Measurements from ENCODE around the gene WFDC2. TPM values are rescaled to one million over a fixed set of nuclear protein-coding genes. Genes with fewer than 3 reads are reported as not detected.

The WFDC2 gene
- total RNA-seq, 2 experiments from 2014 or later, result 0.83 to 1.0 TPM

GRCh38 chr20:45452772-45453691, 16.5 kb upstream of the WFDC2 start:
- H3K36me3 Mint-ChIP-seq (ENCODE audit: low read depth), result peaks cover 2% of the 10 kb centered on the region
- H3K27me3 Mint-ChIP-seq (ENCODE audit: low read depth), result no peaks in the 10 kb centered on the region
- H3K27ac Mint-ChIP-seq, result no peak overlapping the region
- CTCF ChIA-PET, result interaction anchor here (0.6 to 6.2 kb wide), 12 partner anchors 10 to 318 kb away, joined by 3 to 64 read pairs (median 4); partner anchors contain the start of gene SYS1
- H3K9me3 Mint-ChIP-seq, result no peaks in the 10 kb centered on the region
- intact Hi-C loops (cut with micrococcal nuclease), result no loop called here
- DNase-seq, result no peak
- H3K4me1 Mint-ChIP-seq (ENCODE audit: low read depth), result no peaks in the 10 kb centered on the region
- no peak overlapping the region for H3K4me3 Mint-ChIP-seq

- no peaks in the 10 kb centered on the region for H3K27me3 Mint-ChIP-seq (ENCODE audit: low read depth)
- peak; percentile 74 for DNase-seq
- CTCF ChIA-PET, result interaction anchor here (0.8 to 5.1 kb wide), 4 partner anchors 9 to 314 kb away, joined by 3 to 31 read pairs (median 7); no protein-coding TSS in a partner anchor
- H3K36me3 Mint-ChIP-seq (ENCODE audit: low read depth), result no peaks in the 10 kb centered on the region
- no peaks in the 10 kb centered on the region for H3K4me1 Mint-ChIP-seq (ENCODE audit: low read depth)
- H3K9me3 Mint-ChIP-seq, result no peaks in the 10 kb centered on the region
- no peak overlapping the region for H3K27ac Mint-ChIP-seq
- no peak overlapping the region for H3K4me3 Mint-ChIP-seq
- intact Hi-C loops (cut with micrococcal nuclease), result loop anchor here (1.0 kb wide), 1 partner anchor 315 kb away; no protein-coding TSS in a partner anchor
These were observed 12.9 kb upstream of the WFDC2 start for GRCh38 chr20:45456632-45457031.

DNA sequence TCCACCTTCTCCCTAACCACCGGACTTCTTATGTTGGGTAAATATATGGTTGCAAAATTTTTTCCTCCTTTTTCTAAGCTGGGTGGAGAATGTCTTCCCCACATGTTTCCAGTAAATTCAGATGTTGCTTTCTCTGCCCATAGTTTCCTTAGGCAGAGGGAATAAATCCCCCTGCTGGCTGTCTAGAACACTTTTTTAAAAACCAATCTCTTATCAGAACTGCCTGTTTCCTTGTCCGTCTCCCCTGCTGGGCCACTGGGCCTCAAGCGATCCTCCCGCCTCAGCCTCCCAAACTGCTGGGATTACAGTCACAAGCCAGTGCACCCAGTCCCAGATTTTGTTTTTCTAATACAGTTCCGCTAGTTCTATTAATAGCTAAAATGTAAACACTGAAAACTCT, 9.9 kb upstream of the WFDC2 start:
- Mint-ChIP-seq H3K4me1 (ENCODE audit: low read depth) (no peaks in the 10 kb centered on the region), H3K27ac (no peak overlapping the region), H3K36me3 (ENCODE audit: low read depth) (no peaks in the 10 kb centered on the region), H3K9me3 (no peaks in the 10 kb centered on the region), H3K27me3 (ENCODE audit: low read depth) (no peaks in the 10 kb centered on the region), H3K4me3 (no peak overlapping the region)
- intact Hi-C loops (cut with micrococcal nuclease), result no loop called here
- CTCF ChIA-PET, result interaction anchor here (0.6 to 1.8 kb wide), 6 partner anchors 14 to 312 kb away, joined by 3 to 6 read pairs (median 4); partner anchors contain the start of gene SYS1
- DNase-seq, result no peak

- H3K9me3 Mint-ChIP-seq, result no peaks in the 10 kb centered on the region
- intact Hi-C loops (cut with micrococcal nuclease), result no loop called here
- no peaks in the 10 kb centered on the region for H3K27me3 Mint-ChIP-seq (ENCODE audit: low read depth)
- CTCF ChIA-PET, result no interaction called here
- DNase-seq, result no peak
- H3K4me3 Mint-ChIP-seq, result no peak overlapping the region
- no peaks in the 10 kb centered on the region for H3K4me1 Mint-ChIP-seq (ENCODE audit: low read depth)
- no peak overlapping the region for H3K27ac Mint-ChIP-seq
- H3K36me3 Mint-ChIP-seq (ENCODE audit: low read depth), result no peaks in the 10 kb centered on the region
These were observed 8.3 kb upstream of the WFDC2 start for GRCh38 chr20:45461225-45461624.

DNA sequence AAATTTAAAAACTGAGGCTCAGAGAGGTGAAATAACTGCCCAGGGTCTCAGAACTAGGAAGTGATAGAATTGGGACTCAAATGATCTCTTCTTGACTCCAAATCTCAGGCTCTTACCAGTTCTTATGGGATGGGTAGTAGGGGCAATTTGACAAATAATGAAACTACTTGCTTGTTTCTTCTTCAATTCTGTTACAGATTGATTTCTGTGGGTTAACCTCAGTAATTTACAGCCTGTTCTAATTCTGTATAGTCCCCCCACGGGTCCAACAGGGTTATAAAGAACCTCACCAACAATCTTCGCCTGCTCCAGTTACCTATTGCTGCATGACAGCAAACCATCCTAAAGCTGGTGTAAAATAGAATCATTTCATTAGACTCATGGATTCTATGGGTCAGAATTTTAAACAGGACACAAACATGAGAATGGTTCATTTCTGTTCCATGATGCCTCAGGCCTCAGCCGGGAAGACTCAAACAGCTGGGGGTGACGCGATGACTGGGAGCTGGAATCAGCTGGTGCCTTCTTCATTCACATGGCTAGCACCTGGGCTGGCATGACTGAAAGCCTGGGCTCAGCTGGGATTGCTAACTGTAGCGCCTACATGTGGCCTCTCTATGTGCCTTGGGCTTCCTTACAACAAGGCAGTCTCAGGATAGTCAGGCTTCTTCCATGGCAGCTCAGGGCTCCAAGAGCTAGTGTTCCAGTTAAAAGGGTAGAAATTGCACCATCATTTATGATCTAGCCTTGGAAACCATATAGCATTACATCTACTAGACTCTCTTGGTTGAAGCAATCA, 6.6 kb upstream of the WFDC2 start:
- Mint-ChIP-seq H3K27me3 (ENCODE audit: low read depth) (no peaks in the 10 kb centered on the region), H3K9me3 (no peaks in the 10 kb centered on the region), H3K27ac (no peak overlapping the region), H3K4me1 (ENCODE audit: low read depth) (no peaks in the 10 kb centered on the region), H3K36me3 (ENCODE audit: low read depth) (no peaks in the 10 kb centered on the region), H3K4me3 (no peak overlapping the region)
- intact Hi-C loops (cut with micrococcal nuclease), result no loop called here
- CTCF ChIA-PET, result interaction anchor here (1.2 to 1.8 kb wide), 2 partner anchors 9 to 13 kb away, joined by 3 to 7 read pairs; no protein-coding TSS in a partner anchor
- no peak for DNase-seq

GRCh38 chr20:45463709-45464108, 5.8 kb upstream of the WFDC2 start:
- Mint-ChIP-seq H3K36me3 (ENCODE audit: low read depth) (no peaks in the 10 kb centered on the region), H3K4me1 (ENCODE audit: low read depth) (no peaks in the 10 kb centered on the region), H3K27ac (no peak overlapping the region), H3K4me3 (no peak overlapping the region), H3K9me3 (no peaks in the 10 kb centered on the region), H3K27me3 (ENCODE audit: low read depth) (peaks cover 5% of the 10 kb centered on the region)
- DNase-seq, result no peak
- intact Hi-C loops (cut with micrococcal nuclease), result no loop called here
- CTCF ChIA-PET, result interaction anchor here (1.2 to 1.8 kb wide), 4 partner anchors 13 to 145 kb away, joined by 4 to 8 read pairs (median 6); no protein-coding TSS in a partner anchor

DNA sequence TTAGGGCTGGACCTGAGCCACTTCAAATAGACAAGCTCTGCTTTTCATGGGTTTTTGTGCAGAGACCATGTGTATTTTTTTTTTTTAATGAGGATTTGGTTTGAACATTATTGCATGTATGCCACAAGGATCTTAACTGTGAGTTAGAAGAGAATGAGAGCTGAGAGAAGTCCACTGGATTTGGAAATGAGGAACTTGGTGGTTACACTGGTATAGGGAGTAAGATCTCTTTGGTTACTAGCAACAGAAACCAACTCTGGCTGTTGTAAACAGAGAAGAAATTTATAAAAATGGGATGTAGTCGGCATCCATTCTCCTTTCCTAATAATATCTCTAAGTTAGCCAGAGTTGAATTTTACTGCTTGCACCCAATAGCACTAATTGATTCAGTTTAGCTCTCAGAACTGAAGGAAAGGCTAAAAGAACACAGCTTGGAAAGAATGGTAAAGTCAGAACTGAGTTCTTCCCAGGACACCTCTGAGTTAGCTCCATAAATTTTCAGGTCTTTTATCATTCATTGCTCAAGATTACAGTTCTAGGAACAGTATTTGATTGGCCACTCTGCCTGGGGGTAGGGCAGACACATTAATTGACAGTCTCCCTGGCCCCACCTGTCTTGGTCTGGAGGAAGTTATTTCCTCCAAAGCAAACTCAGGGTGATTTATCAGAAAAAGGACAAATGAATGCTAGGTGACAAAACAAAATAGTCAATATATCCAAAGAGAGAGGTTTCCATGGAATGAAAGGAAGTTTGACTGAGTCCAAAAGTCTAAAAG, 3.9 kb upstream of the WFDC2 start:
- CTCF ChIA-PET, result interaction anchor here (0.6 to 1.8 kb wide), 7 partner anchors 10 to 305 kb away, joined by 3 to 8 read pairs (median 4); no protein-coding TSS in a partner anchor
- Mint-ChIP-seq H3K4me1 (ENCODE audit: low read depth) (peaks cover 8% of the 10 kb centered on the region), H3K27me3 (ENCODE audit: low read depth) (peaks cover 21% of the 10 kb centered on the region), H3K4me3 (no peak overlapping the region), H3K9me3 (no peaks in the 10 kb centered on the region), H3K36me3 (ENCODE audit: low read depth) (no peaks in the 10 kb centered on the region), H3K27ac (no peak overlapping the region)
- DNase-seq, result no peak
- intact Hi-C loops (cut with micrococcal nuclease), result no loop called here

- Mint-ChIP-seq H3K36me3 (ENCODE audit: low read depth) (no peaks in the 10 kb centered on the region), H3K27ac (no peak overlapping the region), H3K4me3 (no peak overlapping the region), H3K4me1 (ENCODE audit: low read depth) (peaks cover 8% of the 10 kb centered on the region), H3K9me3 (no peaks in the 10 kb centered on the region), H3K27me3 (ENCODE audit: low read depth) (peaks cover 33% of the 10 kb centered on the region)
- CTCF ChIA-PET, result interaction anchor here (1.0 to 1.7 kb wide), 3 partner anchors 17 to 96 kb away, joined by 4 to 5 read pairs (median 4); no protein-coding TSS in a partner anchor
- no peak for DNase-seq
- intact Hi-C loops (cut with micrococcal nuclease), result no loop called here
These were observed 2.4 kb upstream of the WFDC2 start for GRCh38 chr20:45467172-45467571.

DNA sequence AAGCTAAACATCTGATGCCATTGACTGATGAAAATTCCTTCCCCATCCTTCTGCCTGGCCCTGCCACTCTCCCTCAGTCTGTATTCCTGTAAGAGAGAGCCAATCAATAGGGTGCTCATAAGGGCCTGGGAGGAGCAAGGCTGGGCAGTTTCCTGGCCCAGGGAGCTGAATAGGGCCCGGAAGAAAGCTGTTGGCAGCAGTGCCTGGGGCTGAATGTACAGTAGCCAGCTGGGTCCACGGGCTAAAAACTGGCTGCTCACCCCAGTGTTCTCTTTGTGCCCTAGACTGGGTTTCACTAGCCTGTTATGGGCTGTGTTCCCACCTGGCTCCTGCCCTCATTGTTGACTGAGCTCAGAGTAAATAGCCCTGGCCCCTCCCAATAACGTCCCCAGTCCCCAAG, 1.7 kb upstream of the WFDC2 start:
- CTCF ChIA-PET, result interaction anchor here (1.0 to 1.7 kb wide), 4 partner anchors 12 to 97 kb away, joined by 3 to 5 read pairs (median 4); no protein-coding TSS in a partner anchor
- intact Hi-C loops (cut with micrococcal nuclease), result no loop called here
- Mint-ChIP-seq H3K27ac (no peak overlapping the region), H3K36me3 (ENCODE audit: low read depth) (no peaks in the 10 kb centered on the region), H3K4me3 (no peak overlapping the region), H3K9me3 (no peaks in the 10 kb centered on the region), H3K4me1 (ENCODE audit: low read depth) (peaks cover 8% of the 10 kb centered on the region), H3K27me3 (ENCODE audit: low read depth) (peaks cover 40% of the 10 kb centered on the region)
- DNase-seq, result no peak

DNA sequence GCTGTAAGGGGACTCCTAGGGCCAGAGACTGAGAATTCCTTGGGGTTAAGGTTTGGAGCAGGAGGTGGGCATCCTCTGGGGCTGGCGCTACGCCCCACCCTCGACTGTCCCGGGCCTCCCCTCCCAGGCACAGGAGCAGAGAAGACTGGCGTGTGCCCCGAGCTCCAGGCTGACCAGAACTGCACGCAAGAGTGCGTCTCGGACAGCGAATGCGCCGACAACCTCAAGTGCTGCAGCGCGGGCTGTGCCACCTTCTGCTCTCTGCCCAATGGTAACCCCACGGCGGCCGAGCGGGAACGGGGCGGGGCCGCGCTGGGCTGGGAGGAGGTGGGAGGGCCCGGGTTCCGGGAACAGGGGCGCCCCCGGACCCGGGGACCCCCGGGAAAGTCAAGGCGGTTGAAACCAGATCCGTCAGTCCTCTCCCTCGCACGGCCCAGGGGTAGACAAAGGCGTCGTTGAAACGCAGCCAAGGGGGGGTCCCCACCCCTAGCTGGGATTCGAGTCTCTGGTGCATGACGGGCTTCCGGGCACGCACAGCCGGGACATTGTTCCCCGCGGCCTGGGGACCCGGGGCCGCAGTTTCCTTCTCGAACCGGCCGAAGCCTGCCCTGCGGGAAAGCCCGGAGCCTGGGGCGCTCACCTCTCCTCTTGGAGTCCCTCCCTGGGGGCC, 844 bp downstream of the WFDC2 start:
- H3K27ac Mint-ChIP-seq, result no peak overlapping the region
- H3K27me3 Mint-ChIP-seq (ENCODE audit: low read depth), result peaks cover 49% of the 10 kb centered on the region
- H3K9me3 Mint-ChIP-seq, result no peaks in the 10 kb centered on the region
- CTCF ChIA-PET, result interaction anchor here (0.6 to 0.8 kb wide), 2 partner anchors 295 to 301 kb away, joined by 3 to 6 read pairs; no protein-coding TSS in a partner anchor
- intact Hi-C loops (cut with micrococcal nuclease), result no loop called here
- H3K4me3 Mint-ChIP-seq, result peak overlapping the region; percentile 57
- peaks cover 8% of the 10 kb centered on the region for H3K4me1 Mint-ChIP-seq (ENCODE audit: low read depth)
- no peaks in the 10 kb centered on the region for H3K36me3 Mint-ChIP-seq (ENCODE audit: low read depth)
- peak; percentile 56 for DNase-seq

GRCh38 chr20:45470937-45471336, 1.4 kb downstream of the WFDC2 start:
- peaks cover 8% of the 10 kb centered on the region for H3K4me1 Mint-ChIP-seq (ENCODE audit: low read depth)
- CTCF ChIA-PET, result no interaction called here
- H3K9me3 Mint-ChIP-seq, result no peaks in the 10 kb centered on the region

More at GRCh38 chr20:45470937-45471336, 1.4 kb downstream of the WFDC2 start:
- DNase-seq, result peak; percentile 14
- H3K36me3 Mint-ChIP-seq (ENCODE audit: low read depth), result no peaks in the 10 kb centered on the region
- H3K27ac Mint-ChIP-seq, result no peak overlapping the region
- intact Hi-C loops (cut with micrococcal nuclease), result no loop called here
- peak overlapping the region; percentile 57 for H3K4me3 Mint-ChIP-seq
- H3K27me3 Mint-ChIP-seq (ENCODE audit: low read depth), result peaks cover 49% of the 10 kb centered on the region

Data from activated naive CD4-positive, alpha-beta T cell treated with anti-CD3 and anti-CD28 coated beads for 36 hours (primary cell).